ENCODE measurements around the gene MCCD1.
"Not testable (repeated sequence)": the region's sequence is repeated elsewhere in the genome, so short reads cannot be mapped to it uniquely, and the experiment has no call there.

MCCD1 gene

GRCh38 chr6:31498748-31499147 is 30.0 kb upstream of the MCCD1 start:
- peak overlapping the region; percentile 72 for H3K4me3 ChIP-seq (ENCODE audit: low read length)
- no peak for TF ChIP-seq CTCF (conservative IDR thresholded peaks at IDR 0.05; ENCODE audit: low read depth, low read length)
- no peak for DNase-seq (ENCODE audit: low read depth)

GRCh38 chr6:31499648-31500047 is 29.1 kb upstream of the MCCD1 start:
- H3K4me3 ChIP-seq (ENCODE audit: low read length); DNase-seq (ENCODE audit: low read depth): not testable (repeated sequence)

- DNase-seq (ENCODE audit: low read depth): no peak
- TF ChIP-seq CTCF (conservative IDR thresholded peaks at IDR 0.05; ENCODE audit: low read depth, low read length): no peak
- no peak overlapping the region for H3K4me3 ChIP-seq (ENCODE audit: low read length)
These were observed 26.2 kb upstream of the MCCD1 start for GRCh38 chr6:31502586-31502985.

GRCh38 chr6:31509036-31509435 is 19.7 kb upstream of the MCCD1 start:
- not testable (repeated sequence) for H3K4me3 ChIP-seq (ENCODE audit: low read length); DNase-seq (ENCODE audit: low read depth)

- no peak for TF ChIP-seq CTCF (conservative IDR thresholded peaks at IDR 0.05; ENCODE audit: low read depth, low read length)
These were observed 18.8 kb upstream of the MCCD1 start for GRCh38 chr6:31510007-31510406.

GRCh38 chr6:31513456-31514165 is 15.2 kb upstream of the MCCD1 start:
- no peak overlapping the region for H3K4me3 ChIP-seq (ENCODE audit: low read length)
- no peak for DNase-seq (ENCODE audit: low read depth)
- TF ChIP-seq CTCF (conservative IDR thresholded peaks at IDR 0.05; ENCODE audit: low read depth, low read length): no peak

More at GRCh38 chr6:31510007-31510406, 18.8 kb upstream of the MCCD1 start:
- DNase-seq (ENCODE audit: low read depth): no peak
- H3K4me3 ChIP-seq (ENCODE audit: low read length): no peak overlapping the region

- no peak for DNase-seq (ENCODE audit: low read depth)
- TF ChIP-seq CTCF (conservative IDR thresholded peaks at IDR 0.05; ENCODE audit: low read depth, low read length): no peak
- H3K4me3 ChIP-seq (ENCODE audit: low read length): no peak overlapping the region
These were observed 6.9 kb upstream of the MCCD1 start for GRCh38 chr6:31521835-31522234.

GRCh38 chr6:31525553-31525931 is 3.2 kb upstream of the MCCD1 start:
- no peak for DNase-seq (ENCODE audit: low read depth)
- H3K4me3 ChIP-seq (ENCODE audit: low read length): no peak overlapping the region
- TF ChIP-seq CTCF (conservative IDR thresholded peaks at IDR 0.05; ENCODE audit: low read depth, low read length): no peak
